22Rv1 (cell line): ENCODE measurements around the gene ITGB1.

Experiments used
- H3K27ac ChIP-seq: fragments of 450-650 bp; 2 replicates; pipeline ENCODE4 v1.5.1; 2017
- CTCF ChIP-seq: fragments of 450-650 bp; IDR thresholded peaks from 2 replicates; pipeline ENCODE4 v1.5.1; 2017; ENCODE audit warnings: mild to moderate bottlenecking
- ZFX ChIP-seq: fragments of 450-650 bp; IDR thresholded peaks from 2 replicates; pipeline ENCODE4 v1.6.1; 2017; ENCODE audit warnings: antibody characterized with exemption, borderline replicate concordance

ITGB1 gene

GRCh38 chr10:32962521-32962920, 4.5 kb upstream of the ITGB1 start:
- no peak for TF ChIP-seq CTCF
- H3K27ac ChIP-seq, result no peak overlapping the region

DNA sequence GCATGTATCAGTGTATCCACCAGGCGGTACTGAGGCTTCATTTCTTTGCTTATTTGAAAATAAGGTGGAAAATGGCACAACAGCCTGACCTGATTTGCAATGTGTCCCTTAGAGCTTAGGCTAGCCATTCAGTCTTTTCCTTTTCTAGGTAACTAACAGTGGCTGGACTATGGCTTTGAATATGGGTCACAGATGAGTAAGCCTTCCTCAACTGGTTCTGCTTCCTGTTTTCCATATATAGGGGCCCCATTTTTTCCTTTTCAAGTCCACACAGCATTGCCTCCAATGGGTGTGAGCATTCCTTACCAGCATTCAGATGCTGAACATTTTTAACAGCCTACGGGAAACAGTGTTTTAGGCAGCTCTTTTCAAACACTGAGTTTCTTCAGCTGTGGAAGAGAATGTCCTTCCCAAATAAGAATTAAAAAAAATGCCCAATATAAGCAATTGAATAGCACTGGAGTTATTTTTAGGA, 3.9 kb upstream of the ITGB1 start:
- TF ChIP-seq CTCF (no peak), ZFX (no peak)

GRCh38 chr10:32961343-32961894, 3.4 kb upstream of the ITGB1 start:
- no peak overlapping the region for H3K27ac ChIP-seq
- TF ChIP-seq ZFX, result no peak
- no peak for TF ChIP-seq CTCF

More for the DNA sequence above, 3.9 kb upstream of the ITGB1 start:
- H3K27ac ChIP-seq, result no peak overlapping the region

- H3K27ac ChIP-seq, result no peak overlapping the region
- no peak for TF ChIP-seq CTCF
- no peak for TF ChIP-seq ZFX
Measured at GRCh38 chr10:32960022-32960421, 2.0 kb upstream of the ITGB1 start.

DNA sequence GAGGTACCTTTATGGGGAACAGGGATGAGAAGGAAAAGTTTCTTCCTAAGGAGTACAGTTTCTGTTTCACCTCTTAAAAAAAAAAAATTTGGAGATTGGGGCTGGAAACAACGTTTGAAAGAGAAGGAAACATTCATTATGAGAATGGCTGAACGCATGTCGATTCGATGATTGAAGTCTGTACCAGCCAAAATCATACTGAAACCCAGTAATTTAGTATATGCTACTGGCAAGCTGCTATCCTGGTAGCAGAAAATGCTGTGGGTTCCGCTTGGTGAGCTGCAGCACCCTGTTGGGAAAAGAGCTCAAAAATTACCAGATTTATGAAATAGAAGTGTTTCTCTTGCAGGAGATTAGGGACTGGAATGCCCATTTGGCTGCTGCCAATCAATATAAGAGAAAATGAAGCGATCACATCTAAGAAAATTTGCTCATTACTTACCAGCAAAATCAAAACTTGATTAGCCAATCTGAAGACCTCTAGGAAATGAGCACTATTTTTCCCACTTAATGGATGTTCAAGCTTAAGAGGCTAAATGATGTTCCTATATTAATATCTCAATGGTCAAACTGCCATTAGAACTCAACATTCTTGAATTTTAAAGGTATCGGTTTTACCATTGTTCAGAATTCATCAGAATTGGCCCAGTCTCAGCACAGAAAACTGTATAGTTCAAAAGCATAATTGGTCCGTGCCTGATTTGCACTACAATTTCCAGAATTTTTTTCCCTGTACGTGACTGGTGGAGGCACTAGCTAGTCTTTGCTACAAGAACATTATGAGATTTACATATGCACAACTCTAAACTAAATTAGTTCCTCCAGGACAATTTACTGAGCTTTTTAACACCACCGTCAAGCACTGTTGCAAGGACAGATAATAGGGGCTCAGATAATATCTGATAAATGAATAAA, 1.2 kb upstream of the ITGB1 start:
- TF ChIP-seq CTCF (no peak), ZFX (no peak)
- H3K27ac ChIP-seq, result peak overlapping the region; percentile 78

GRCh38 chr10:32957341-32958084, 517 bp downstream of the ITGB1 start:
- H3K27ac ChIP-seq, result peak overlapping the region; percentile 78
- no peak for TF ChIP-seq ZFX
- no peak for TF ChIP-seq CTCF
